IPS-NIHi11 (cell line): Measurements from ENCODE around the gene RGMB.
"Not testable (repeated sequence)": the region's sequence is repeated elsewhere in the genome, so short reads cannot be mapped to it uniquely, and the experiment has no call there.

Experiments
- DNase-seq: peaks from one replicate; pipeline ENCODE4 v3.0.0; 2012; ENCODE audit warnings: mixed read lengths, low spot score

Gene RGMB, protein sequence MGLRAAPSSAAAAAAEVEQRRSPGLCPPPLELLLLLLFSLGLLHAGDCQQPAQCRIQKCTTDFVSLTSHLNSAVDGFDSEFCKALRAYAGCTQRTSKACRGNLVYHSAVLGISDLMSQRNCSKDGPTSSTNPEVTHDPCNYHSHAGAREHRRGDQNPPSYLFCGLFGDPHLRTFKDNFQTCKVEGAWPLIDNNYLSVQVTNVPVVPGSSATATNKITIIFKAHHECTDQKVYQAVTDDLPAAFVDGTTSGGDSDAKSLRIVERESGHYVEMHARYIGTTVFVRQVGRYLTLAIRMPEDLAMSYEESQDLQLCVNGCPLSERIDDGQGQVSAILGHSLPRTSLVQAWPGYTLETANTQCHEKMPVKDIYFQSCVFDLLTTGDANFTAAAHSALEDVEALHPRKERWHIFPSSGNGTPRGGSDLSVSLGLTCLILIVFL

GRCh38 chr5:98773464-98774191, at the start of gene RGMB:
Gene RGMB (plus strand): TSS chr5:98773663. CDS start chr5:98774071, 408 bp downstream.
- DNase-seq: peak; percentile 95

GRCh38 chr5:98726258-98726657, 47.2 kb upstream of the RGMB start:
- DNase-seq: no peak

DNA sequence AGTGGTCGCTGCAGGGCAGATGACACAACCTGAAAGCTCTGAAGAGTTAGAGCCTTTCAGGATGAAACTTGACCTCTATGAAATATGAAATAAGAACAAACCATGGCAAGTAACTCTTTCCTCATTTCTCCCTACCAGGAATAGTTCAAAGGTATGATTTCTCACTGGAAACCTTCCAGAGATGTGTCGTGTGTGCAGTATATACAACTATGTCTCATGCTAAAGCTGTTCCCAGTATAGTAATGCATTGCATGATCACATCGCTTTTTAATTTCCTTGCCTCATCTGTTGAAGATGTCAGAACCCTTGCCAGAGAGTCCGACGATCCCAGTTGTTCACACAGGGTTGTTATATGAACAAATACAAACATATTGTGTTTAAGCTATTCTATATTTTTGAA, 45.8 kb upstream of the RGMB start:
- no peak for DNase-seq

DNA sequence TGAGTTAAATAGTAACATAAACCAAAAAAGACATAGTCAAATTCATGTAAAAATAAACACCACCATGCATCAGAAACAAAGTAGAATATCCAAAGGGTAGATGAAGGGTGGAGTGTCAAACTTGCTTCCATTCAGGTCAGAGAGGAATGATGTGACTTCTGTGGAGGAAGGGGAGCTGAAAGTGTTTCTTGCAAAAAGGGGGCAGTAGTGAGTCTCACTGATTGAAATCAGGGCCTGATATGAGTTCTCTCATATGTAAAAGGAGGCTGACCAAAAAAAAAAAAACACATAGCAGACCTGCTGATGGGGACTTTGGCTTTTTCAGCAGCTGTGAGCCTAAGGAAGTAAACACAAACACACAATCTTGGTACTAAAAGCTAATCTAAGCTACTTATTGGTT, 38.8 kb upstream of the RGMB start:
- peak; percentile 33 for DNase-seq

- no peak for DNase-seq
These were observed 37.5 kb upstream of the RGMB start for GRCh38 chr5:98735806-98736507.

- no peak for DNase-seq
These were observed 36.7 kb upstream of the RGMB start for GRCh38 chr5:98736753-98737152.

DNA sequence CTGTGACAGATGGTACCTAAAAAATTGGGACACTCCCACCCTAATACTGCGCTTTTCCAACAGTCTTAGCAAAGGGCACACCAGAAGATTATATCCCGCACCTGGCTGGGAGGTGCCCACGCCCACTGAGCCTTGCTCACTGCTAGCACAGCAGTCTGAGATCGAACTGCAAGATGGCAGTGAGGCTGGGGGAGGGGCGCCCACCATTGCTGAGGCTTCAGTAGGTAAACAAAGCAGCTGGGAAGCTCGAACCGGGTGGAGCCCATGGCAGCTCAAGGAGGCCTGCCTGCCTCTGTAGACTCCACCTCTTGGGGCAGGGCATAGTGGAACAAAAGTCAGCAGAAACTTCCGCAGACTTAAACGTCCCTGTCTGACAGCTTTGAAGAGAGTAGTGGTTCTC, 36.0 kb upstream of the RGMB start:
- not testable (repeated sequence) for DNase-seq

DNA sequence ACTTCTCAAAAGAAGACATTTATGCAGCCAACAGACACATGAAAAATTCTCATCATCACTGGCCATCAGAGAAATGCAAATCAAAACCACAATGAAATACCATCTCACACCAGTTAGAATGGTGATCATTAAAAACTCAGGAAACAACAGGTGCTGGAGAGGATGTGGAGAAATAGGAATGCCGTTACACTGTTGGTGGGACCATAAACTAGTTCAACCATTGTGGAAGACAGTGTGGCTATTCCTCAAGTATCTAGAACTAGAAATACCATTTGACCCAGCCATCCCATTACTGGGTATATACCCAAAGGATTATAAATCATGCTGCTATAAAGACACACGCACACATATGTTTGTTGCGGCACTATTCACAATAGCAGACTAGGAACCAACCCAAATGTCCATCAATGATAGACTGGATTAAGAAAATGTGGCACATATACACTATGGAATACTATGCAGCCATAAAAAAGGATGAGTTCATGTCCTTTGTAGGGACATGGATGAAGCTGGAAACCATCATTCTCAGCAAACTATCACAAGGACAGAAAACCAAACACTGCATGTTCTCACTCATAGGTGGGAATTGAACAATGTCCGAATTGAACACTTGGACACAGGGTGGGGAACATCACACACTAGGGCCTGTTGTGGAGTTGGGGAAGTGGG, 34.8 kb upstream of the RGMB start:
- not testable (repeated sequence) for DNase-seq

DNA sequence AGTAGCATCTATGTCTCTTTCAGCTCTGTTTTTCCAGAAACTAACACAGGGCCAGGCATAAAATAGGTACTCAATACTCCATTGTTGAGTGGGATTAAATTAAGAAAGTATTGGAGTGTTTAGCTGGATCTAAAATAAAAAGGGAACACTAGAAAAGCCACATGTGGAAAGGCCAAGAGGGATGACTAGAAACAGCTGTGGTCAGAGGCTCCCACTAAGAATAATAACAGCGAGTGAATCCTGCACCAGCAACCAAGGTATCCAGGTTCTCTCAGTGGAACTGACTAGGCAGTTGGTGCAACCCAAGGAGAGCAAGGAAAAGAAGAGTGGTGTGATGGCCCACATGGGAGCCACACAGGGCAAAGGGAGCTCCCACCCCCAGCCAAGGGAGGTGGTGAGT, 31.5 kb upstream of the RGMB start:
- no peak for DNase-seq

DNA sequence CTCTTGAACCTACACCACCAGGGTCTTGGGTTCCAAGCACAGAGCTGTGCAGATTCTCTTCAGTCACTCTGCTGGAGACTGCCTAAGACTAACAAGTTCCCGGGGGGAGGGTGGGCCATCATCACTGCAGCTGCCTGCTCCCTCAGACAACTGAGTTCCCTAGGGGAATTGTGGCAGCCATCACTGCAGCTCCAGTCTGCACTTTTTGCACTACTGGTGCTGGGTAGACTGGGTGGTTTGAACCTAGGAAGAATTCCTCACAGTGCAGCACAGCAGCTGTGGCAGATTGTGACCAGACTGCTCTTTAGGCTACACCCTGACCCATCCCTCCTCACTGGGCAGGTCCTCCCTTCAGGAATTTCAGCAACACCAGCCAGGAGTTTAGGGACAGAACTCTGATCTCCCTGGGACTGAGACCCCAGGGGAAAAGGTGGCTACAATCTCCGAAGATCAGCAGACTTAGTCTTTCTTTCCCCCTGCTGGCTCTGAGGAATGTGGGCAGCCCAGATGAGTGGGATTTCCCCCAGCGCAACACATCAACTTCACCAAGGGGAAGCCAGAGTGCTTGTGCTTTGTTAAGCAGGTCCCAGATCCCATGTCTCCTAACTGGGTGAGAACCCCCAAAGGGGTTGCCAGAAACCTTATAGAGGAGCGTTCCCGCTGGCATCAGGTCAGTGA, 30.9 kb upstream of the RGMB start:
- no peak for DNase-seq

- not testable (repeated sequence) for DNase-seq
These were observed 25.2 kb upstream of the RGMB start for GRCh38 chr5:98748259-98748658.

DNA sequence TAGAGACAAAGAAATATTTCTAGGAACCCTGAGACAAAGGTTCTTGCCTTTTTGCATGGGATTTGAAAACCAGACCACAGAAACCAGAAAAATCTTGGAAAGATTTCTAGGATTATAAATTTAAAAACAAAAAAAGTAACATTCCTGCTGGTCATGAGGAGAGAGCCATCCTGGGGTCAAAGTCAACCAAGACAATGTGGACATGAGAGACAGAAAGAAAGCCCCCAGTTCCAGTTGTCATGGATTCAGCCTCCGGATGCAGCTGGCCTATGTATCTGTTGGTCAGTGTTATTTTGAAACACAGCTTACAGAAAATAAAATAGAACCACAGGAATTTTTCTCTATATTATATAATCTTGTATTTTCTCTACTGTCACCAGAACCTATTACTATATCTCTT, 24.4 kb upstream of the RGMB start:
- no peak for DNase-seq

DNA sequence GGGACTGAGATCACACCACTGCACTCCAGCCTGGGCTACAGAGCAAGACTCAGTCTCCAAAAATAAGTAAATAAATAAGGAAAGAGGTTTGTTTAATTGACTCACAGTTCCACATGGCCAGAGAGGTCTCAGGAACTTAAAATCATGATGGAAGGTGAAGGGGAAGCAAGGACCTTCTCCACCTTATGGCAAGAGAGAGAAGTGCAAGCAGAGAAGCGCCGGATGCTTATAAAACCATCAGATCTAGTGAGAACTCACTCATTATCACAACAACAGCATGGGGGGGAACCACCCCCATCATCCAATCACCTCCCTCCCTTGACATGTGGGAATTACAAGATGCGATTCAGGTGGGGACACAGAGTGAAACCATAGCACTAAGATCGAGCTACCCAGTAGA, 22.8 kb upstream of the RGMB start:
- DNase-seq: no peak

- DNase-seq: not testable (repeated sequence)
These were observed 21.1 kb upstream of the RGMB start for GRCh38 chr5:98752331-98752730.

- DNase-seq: not testable (repeated sequence)
These were observed 20.7 kb upstream of the RGMB start for GRCh38 chr5:98752801-98753200.

DNA sequence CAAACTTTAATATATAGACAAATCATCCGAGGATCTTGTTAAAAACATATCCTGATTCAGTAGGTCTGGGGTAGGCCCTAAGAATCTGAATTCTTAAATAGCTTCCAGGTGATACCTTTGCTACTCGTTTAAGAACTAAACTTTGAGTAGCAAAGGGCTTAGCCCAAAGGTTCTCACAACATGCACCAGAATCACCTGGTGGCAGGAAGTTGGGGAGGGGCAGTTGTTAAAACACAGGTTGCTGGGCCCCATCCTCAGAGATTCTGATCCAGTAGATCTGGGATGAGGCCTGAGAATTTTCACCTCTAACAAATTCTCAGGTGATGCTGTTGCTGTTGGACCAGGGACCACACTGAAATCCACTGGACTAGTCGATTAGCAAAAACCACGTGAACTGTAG, 20.0 kb upstream of the RGMB start:
- DNase-seq: no peak

DNA sequence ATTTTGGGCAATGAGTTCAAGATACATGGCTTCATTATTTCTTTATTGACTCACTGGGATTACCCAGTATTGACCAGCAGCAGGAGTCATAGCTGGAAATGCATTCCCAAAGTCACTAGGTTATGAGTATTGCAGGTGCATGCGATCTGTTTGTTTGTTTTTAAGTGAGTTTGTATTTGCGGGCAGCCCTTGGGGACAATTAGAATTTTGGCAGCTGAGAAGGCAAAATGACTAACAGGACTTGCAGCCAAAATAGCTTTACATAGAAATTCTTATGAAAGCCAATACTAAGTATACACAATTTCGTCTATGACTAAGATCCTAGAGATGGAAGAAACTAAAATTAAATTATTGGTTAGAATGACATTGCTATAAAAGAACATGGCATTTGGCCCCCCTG, 18.1 kb upstream of the RGMB start:
- DNase-seq: no peak

- no peak for DNase-seq
These were observed 15.5 kb upstream of the RGMB start for GRCh38 chr5:98757978-98758377.

DNA sequence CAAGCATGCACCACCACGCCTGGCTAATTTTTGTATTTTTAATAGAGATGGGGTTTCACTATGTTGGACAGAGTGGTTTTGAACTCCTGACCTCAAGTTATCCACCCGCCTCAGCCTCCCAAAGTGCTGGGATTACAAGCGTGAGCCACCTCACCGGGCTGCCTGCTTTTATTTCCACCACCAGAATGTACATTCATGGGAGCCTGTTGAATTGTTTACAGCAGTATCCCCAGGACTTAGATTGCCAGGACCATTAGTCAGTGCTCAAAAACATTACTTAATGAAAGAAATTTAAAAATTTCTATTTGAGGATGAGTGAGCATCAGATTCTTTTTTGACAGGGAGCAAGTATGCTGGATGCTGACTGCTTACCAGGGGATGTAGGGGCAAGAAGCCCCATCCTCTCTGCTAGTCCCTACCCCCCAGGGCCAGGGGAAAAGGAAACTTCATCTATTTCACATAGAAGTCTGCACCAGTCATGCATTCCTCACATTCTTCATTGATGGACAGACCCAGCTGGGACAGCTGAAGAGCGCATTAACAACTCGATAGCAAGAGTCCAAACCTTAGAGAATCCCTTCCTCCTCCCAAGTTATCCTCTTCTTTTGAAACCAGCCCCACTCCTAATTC, 10.3 kb upstream of the RGMB start:
- peak; percentile 48 for DNase-seq

DNA sequence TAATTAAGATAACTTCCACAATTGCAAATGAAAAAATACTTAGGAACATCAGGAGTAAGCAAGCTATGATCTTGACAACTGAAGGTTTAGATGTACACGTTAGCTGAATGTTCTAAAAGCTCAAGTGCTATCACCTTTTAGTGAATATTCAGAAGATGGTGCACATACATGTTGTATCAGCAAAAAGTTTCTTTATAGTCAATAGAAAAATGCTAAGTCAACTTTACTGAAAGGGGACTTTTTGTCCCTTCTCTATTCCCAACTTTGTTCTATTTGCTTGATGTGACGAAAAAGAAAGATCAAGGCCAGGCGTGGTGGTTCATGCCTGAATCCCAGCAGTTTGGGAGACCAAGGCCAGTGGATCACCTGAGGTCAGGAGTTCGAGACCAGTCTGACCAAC, 7.6 kb upstream of the RGMB start:
- DNase-seq: no peak

DNA sequence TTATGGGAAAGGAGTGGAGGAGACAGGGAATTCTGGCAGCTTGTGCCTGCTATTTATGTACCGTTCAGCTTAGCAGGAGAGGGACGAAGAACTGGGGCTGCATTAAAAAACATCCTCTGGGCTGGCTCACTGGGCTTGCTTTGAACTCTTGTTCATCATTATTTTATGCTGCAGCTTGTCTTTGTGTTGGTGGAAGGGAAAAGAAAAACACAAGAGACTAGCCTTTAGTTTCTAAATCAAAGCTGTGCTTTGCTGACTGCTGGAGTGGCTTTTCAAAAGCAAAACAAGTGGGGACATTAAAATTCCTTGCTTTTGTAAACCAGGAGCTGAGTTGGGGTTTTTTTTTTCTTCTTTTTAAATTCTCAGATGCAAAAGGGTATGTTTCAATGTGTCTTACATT, 5.9 kb upstream of the RGMB start:
- no peak for DNase-seq
